Testis (tissue), 2 donors: Measurements from ENCODE around the gene MAP3K2.

Experiments used
- POLR2A ChIP-seq: fragments of 450-650 bp; IDR thresholded peaks from one replicate; pipeline ENCODE4 v1.6.1; 2017; ENCODE audit warnings: antibody characterized with exemption, mild to moderate bottlenecking, moderate library complexity
- TF ChIP-seq, protein P1 (sequence below), 3 experiments: fragments of 450-650 bp in 2 of 3; fragments of 200-600 bp in 1 of 3; sonication (generic) in 1 of 3; IDR thresholded peaks; one replicate each; pipeline ENCODE4 v1.5.1; 2016 to 2019; ENCODE audit warnings: antibody characterized with exemption in 3 of 3, mild to moderate bottlenecking in 2 of 3, moderate library complexity in 1 of 3

DNA sequence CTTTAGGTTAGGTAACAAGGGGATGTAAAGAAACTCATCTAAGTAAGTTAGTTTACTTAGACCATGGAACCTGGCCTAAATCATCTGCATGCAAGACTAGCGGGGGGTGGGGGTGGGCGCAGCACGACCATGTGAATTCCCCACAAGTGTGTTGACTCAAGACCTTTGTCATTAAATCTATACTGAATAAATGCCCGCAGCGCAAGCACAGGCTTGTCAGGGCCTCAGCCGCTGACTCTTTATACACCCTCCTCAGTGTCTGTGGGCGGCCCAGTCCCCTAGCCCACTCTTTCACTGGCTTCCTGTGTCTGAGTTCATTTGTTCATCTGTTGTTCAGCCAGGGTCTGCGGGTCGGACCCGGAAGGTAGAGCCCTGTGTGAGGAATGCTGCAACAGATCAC, 17.8 kb downstream of the MAP3K2 start:
- TF ChIP-seq, protein P1, sequence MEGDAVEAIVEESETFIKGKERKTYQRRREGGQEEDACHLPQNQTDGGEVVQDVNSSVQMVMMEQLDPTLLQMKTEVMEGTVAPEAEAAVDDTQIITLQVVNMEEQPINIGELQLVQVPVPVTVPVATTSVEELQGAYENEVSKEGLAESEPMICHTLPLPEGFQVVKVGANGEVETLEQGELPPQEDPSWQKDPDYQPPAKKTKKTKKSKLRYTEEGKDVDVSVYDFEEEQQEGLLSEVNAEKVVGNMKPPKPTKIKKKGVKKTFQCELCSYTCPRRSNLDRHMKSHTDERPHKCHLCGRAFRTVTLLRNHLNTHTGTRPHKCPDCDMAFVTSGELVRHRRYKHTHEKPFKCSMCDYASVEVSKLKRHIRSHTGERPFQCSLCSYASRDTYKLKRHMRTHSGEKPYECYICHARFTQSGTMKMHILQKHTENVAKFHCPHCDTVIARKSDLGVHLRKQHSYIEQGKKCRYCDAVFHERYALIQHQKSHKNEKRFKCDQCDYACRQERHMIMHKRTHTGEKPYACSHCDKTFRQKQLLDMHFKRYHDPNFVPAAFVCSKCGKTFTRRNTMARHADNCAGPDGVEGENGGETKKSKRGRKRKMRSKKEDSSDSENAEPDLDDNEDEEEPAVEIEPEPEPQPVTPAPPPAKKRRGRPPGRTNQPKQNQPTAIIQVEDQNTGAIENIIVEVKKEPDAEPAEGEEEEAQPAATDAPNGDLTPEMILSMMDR (IDR thresholded peaks at IDR 0.05): no peak
- TF ChIP-seq POLR2A: no peak
